NCI-H2196 treated with DMSO at 0.1 percent for 48 hours (cell line): ENCODE data around the gene OTOF.

Source experiments
- DNase-seq: peaks from one replicate; lab custom pipeline; 2025; ENCODE audit not compliant: unreplicated experiment; lab: John Stamatoyannopoulos, UW

Gene OTOF

GRCh38 chr2:26466662-26467310, 11.1 kb downstream of the OTOF start:
- DNase-seq, result no peak

- no peak for DNase-seq
Measured at GRCh38 chr2:26465981-26466471, 11.9 kb downstream of the OTOF start.

DNA sequence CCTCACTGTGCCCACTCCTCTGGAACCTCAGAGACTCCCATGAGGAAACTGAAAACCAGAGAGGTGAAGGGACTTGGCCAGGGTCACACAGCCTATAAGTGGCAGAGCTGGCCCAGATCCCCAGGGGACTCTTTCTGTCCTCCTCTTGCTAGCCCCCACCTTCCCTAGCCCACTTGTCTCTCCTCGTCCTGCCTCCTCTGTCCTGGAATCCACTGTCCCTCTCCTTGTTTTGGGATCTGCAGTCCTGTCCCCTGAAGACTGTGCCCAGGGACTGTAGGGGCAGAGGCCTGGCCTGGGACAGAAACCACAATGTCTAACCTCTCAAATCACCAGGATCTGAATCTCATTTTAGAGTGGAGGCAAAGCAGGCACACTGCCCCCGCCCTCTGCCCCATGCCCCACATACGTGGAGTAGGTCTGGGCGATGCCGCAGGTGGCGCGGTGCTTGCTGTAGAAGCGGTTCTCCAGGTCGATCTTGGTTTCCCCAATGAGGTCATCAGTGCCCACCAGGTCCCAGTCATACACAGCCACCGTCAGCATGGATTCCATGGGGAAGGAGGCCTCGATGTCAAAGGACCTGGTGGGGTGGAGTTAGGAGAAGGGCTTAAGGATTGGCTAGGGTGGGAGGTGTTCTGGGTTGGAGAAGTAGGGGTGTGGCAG, 12.5 kb downstream of the OTOF start:
- DNase-seq, result no peak

DNA sequence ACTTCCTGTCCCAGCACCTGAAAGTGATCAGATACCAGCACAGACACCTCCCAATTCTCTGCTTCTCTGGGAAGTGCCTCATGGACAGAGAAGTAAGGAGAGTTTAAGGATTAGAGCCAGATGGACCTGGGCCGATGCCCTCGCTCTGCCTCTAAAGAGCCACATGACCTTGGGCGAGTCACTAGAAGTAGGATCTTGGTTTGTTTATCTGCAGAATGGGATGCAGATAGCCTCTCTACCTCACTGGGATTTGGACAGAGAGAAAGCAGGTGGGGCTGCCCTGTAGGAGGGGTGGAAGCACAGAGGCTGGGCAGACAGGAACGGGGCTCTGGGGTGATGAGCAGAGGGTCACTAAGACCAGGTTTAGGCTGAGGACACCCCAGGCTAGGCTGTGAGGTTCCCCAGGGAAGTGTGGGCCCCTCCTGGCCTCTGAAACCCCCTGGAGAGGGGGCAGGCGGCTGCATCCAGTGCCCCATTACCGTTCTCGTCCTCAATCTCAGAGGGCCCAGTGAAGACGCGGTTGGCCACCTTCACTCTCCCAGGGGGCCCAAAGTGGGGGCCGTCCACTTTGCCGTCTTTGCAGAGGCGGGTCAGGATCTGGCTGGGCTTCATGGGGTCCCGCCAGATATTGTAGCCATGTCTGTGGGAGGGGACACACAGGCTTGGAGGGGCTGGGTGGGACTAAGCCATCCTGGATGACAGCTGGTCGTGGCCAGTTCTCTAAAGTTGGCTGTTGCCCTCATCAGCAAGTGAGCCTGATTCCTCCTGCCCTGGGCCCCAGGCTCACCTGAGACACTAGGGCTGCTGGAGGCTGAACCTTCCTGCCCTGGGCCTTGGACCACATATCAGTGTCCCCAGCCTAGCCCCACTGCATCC, 13.3 kb downstream of the OTOF start:
- no peak for DNase-seq

DNA sequence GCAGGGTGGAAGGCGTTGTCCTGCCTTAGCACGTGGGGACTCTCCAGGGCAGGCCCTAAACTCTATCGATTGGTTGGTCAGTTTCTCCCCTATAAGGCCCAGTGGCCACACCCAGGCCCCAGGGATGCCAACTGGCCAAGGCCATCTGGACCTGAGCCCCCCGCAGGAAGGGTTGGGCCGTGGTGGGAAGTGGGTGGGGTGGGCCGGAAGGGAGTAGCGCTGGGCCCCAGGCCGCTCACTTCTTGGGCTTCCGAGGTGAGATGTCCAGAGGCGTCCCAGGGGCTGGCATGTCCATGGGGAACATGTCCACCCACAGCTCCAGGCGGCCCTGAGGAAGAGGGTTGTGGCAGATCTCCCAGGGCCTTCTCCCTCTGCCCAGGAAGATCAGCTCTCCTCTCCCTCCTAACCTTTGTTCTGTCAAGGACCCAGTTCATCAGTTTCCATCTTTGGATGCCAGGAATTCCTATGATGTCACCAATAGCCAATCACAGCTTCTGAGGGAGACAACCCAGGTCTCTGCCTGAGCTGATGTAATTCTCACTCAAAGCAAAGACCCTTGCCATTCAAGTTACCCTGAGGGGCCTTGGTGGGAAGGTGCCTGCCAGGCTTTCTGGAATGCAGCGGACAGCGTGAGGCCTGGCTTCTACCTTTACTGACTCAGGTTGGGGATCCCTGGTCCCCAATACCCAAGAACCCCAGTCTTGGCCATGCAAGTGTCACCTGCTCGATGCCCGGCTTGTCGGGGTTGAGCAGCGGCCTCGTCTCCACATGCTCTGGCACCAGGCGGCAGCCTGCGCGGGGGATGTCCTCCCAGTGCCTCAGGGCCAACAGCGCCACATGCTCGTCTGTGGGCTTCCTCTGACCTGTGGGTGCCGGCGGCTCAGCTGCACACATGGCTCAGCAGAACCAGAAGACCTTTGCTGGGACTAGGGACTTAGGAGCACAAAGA, 14.4 kb downstream of the OTOF start:
- no peak for DNase-seq

DNA sequence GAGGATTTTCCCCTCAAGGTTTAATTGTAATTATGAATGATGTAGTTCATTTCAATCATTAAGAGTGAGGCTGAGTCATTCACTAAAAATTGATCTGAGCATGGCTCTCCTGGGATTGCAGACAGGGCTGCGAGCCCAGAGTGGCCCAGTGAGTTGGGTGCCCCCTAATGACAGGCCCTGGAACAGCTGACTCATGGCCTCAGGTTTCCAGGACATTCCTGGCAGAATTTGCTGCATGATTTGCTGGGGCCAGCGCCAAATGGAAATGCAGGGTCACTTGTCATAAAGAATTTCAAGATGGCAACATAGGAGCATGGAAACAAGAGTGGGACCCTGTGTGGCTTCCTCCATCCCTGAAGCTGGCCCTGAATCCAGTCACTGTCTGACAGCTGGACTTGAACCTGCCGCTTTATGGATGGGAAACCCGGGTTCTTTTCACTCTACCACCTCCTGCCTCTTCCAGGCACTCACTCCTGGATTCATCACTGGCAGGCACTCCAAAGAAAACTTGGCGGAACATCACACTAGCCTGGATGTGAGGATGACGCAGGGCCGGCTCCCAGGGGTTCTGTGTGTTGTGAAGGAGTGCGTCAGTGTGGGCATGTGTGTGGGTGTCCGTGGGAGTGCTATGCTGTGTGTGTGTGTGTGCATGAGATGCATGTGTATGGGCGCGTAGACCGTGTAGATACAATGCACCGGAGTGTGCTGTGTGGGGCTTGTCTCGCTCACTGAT, 15.2 kb downstream of the OTOF start:
- DNase-seq, result peak; percentile 46

DNA sequence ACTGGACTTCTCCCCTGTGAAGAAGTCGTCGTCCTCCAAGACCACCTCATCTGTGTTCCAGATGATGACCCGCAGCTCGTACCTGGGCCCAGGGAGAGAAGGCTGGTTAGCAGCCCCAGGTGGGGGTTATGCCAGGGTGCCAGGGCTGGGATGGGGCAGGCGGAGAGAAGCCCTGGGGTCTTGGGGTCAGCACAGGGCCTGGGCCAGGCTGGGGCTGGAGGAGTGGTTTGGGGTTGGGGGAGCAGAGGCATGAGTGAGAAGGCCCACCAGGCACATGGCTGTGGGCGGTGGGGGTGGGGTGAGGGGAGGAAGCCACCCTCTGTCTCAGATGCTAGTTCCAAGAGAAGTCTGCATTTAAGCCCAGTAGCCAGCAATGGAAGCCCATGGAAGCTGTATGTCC, 15.8 kb downstream of the OTOF start:
- no peak for DNase-seq

- DNase-seq, result no peak
Measured at GRCh38 chr2:26461601-26462023, 16.3 kb downstream of the OTOF start.

DNA sequence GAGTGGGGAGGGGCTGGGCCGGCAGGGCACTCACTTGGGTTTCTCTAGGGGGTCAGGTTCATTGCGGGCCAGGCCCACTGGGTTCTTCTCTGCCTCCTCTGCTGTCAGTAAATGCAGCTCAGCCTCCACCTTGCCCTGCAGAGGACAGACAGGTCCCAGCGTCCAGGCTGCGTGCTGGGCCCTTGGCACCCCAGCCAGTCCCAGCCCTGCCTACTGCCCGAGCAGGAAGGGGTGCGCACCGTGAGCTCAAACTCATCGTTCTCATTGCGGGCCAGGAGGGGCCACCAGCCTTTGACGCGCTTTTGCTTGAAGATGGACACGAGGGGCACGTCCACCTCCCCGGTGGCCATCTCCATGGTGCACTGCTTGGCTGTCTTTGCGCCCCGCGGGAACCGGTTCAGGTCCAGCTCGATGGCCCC, 17.3 kb downstream of the OTOF start:
- no peak for DNase-seq

- no peak for DNase-seq
Measured at GRCh38 chr2:26459991-26460612, 17.8 kb downstream of the OTOF start.

DNA sequence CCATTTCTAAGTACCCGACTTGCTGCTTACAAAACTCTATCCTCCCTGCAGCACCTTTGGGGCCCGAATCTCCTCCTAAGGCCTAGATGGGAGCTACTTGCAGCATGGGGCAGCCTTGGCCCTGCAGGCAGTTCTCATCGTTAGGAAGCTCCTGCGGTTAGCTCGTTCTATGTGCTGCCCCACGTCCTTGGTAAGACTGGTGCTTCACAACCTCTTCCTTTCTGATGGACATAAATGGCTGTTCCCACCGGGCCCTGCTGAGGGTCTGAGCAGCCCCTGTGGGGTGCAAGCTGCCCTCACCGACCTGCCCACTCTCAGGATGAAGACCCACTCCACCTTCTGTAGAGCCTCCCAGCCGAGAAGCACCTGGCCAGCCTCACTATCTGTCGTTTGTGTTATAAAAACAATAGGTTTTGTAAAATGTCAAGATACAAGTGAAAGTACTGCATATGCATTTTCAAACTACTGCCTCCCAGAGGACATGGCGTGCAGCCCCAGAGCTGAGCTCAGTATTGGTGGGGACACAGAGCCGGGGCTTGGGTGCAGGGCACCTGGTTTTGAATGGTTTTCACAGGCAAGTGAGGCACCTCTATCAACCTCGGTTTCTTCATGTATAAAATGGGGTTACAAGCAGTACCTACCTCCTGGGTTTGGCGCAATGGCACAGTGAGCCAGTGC, 19.4 kb downstream of the OTOF start:
- DNase-seq, result no peak

DNA sequence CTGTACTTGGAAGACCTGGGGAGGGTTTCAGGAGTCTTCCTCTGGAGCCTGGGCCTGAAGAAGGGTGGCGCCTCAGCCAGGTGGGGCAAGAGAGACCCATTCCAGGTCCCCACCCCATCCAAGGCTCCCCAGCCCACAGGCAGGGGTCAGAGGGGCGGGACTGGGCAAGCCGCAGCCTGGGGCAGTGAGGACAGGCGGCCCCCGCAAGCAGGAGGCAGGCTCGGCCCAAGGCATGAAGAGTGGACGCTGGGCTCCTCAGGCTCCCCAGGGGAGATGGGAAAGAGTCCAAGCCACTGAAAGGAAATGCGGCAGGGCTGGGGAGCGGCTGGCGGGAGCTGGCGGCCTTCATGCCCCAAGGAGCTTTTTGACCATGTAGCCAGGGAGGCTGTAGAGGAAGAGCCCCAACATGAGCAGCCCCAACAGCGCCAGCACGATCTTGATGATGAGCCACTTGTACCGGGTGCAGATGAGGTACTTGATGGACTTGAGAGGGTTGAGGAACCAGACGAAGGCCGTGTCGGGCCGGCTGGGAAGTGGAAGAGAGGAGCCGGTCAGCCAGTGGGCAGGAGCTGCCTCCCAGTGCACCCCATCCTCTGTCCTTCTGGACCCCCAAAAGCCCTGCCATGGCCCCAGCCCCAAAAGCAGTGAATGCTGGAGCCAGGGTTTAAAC, 20.1 kb downstream of the OTOF start:
- DNase-seq, result no peak

GRCh38 chr2:26457251-26457666, 20.7 kb downstream of the OTOF start:
- DNase-seq, result no peak

DNA sequence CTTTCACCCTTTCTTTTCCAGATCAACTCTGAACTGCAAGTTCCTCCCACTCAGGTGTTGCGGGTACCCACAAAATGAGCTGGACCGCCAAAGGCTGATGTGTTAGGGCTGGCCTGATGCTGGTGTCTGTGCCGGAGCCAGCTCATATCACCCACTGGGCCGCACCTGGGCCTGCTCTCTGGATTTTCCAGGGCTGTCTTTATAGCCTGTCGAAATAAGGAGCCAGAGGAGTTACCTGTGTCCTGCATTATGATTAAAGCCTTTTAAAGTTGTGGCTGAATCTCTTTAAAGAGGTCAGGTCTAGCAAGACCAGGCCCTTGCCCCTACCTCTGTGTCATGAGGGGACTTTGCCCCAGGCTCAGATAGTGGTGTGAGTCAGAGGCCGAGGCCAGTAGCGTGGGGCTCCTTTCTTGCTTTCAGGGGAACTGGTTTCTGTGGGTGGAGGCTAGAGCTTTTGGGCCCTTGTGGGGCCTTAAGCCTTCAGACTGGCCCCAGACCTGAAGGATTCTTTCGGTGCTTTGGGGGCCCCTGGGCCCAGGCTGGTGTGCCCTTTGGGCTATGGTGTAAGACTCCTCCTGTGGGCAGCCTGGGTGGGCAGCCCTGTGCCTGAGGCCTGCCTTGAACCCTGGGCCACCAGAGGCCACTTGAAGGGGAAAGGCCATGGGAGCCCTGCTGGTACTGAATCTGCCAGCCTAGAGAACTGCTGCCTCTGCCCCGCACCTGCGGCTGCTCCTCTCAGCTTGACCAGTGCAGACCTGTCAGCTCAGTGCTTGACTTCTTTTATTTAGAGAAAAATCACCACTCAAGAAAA, 21.3 kb downstream of the OTOF start:
- DNase-seq, result no peak

GRCh38 chr2:26455670-26456439, 22.1 kb downstream of the OTOF start:
- no peak for DNase-seq

DNA sequence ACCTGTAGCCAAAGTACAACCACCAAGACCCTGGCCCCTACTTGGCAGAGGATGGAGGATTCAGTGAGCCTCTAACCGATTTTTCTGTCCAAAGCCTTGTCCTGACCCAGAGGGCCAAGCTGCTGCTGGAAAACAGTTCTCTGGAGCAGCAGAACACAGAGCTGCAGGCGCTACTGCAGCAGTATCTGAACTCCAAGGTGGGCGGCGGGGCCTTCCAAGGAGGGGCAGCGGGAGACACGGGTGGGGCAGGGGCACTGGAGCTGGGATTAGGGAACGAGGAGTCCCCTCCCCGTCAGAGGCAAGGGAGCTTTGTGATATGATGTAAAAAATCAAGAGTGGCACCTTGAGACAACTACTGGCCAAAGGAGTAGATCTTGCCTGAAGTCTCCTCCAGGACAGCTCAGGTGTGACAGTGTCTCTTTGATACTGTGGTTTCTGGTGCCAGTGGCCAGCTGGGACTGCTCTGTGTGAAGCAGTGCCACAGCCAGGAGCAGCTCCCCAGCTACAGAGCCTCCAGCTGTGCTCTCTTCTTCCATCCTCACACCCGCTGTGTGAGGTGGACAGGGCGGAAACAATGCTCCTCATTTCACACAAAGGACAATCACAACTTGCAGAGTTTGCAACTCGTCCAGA, 22.8 kb downstream of the OTOF start:
- DNase-seq, result no peak
